ENCODE results near the gene RAD52.

The RAD52 gene

DNA sequence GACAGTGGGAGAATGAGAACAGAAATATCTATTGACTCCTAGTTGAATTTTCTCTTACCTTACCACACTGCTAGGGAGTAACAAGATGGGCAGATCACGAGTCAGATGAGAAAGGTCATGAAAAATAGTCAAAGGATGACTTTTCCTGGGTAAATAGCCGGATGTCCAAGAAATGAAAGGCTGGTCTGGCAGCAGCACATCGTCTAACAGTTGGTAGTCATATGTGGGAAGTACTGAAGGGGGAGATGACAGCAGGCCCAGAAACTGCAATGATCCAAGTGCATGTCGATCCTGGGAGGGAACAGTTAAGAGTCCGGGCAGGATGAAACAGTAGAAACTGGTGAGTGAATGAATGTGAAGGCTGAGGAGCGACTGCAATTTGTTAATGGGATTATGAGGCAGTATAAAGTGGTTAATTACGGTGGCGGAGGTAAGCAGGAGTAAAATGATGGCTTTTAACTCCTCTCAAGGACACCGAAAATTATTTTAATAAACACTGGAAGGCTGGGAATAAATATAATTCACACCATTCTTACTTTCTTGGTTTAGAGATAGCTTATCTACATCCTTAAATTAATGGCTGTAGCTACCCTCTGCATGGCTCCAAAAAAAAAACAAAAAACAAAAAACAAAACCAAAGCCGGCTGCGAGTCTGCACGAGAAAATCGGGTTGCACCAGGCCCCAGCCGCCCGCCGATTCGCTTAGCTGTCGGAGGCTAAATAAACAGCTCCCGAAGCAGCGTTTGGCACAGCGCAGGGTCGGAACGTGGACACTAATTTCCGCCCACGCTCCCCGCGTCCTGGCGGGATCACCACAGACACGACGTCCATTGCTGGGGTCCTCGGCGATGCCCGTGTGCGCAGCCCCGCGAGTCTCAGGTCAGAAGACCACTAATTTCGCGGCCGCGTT lies 40.5 kb upstream of the RAD52 start:
- Histone ChIP-seq H3K27ac (peak overlapping the region; percentile 91), H3K9ac (ENCODE audit: insufficient read length) (peak overlapping the region; percentile 92), H3K36me3 (ENCODE audit: insufficient read depth, low read length) (no peaks in the 10 kb centered on the region), H3K9me3 (ENCODE audit: low read depth, low read length) (no peaks in the 10 kb centered on the region), H3K4me3 (peak overlapping the region; percentile 89)
- DNase-seq (ENCODE audit: low read depth, low spot score), result no peak
- TF ChIP-seq EZH2 (IDR thresholded peaks at IDR 0.05) (no peak), POLR2AphosphoS5 (IDR thresholded peaks at IDR 0.05; ENCODE audit: borderline replicate concordance, low read depth, low read length) (no peak; the same call in 1 of the 2 replicates), FOXP2 (optimal IDR thresholded peaks at IDR 0.05; ENCODE audit: control extremely low read depth, extremely low read length, insufficient read depth) (no peak)

DNA sequence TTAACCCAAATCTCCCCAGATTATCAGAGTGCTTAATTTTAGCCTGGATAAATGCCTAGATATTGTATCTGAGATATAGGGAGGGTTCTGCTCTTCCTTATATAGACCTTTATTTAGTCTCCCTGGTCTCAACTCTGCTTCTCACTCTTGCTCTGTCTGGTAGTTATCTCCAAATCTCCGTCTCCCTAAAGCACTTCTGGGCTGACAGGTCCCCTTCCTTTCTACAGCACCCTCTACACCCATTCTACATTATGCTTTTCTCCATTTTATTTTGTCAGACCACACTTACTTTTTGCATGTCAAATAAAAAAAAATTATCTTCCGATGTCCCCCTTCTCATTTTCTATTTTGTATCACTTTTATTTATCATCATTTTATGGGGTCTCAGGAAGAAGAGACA lies 39.6 kb upstream of the RAD52 start:
- DNase-seq (ENCODE audit: low read depth, low spot score), result no peak
- Histone ChIP-seq H3K9ac (ENCODE audit: insufficient read length) (peak overlapping the region; percentile 92), H3K4me3 (peak overlapping the region; percentile 89), H3K36me3 (ENCODE audit: insufficient read depth, low read length) (no peaks in the 10 kb centered on the region), H3K27ac (peak overlapping the region; percentile 91), H3K9me3 (ENCODE audit: low read depth, low read length) (no peaks in the 10 kb centered on the region)
- TF ChIP-seq POLR2AphosphoS5 (IDR thresholded peaks at IDR 0.05; ENCODE audit: borderline replicate concordance, low read depth, low read length) (no peak), EZH2 (IDR thresholded peaks at IDR 0.05) (no peak), FOXP2 (optimal IDR thresholded peaks at IDR 0.05; ENCODE audit: control extremely low read depth, extremely low read length, insufficient read depth) (no peak)

DNA sequence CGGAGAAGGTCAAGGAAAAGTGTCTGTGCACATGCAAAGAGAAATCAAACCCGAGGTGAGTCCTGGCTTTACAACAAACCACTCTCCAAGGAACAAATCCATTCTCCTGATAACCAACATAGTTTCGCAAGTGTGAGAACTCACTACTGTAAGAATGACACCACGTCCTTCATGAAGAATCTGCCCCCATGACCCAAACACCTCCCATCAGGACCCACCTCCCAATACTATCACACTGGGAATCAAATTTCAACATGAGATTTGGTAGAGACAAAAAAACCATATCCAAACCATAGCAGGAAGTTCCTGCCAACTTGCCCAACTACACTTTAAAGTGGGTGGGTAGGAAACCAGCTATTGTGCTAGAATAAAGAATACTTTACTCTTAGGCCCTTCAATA lies 39.2 kb upstream of the RAD52 start:
- TF ChIP-seq EZH2 (IDR thresholded peaks at IDR 0.05) (no peak), POLR2AphosphoS5 (IDR thresholded peaks at IDR 0.05; ENCODE audit: borderline replicate concordance, low read depth, low read length) (no peak), FOXP2 (optimal IDR thresholded peaks at IDR 0.05; ENCODE audit: control extremely low read depth, extremely low read length, insufficient read depth) (no peak)
- no peak overlapping the region for H3K27ac ChIP-seq
- H3K9me3 ChIP-seq (ENCODE audit: low read depth, low read length), result no peaks in the 10 kb centered on the region
- H3K4me3 ChIP-seq, result peak overlapping the region; percentile 89
- no peak overlapping the region for H3K9ac ChIP-seq (ENCODE audit: insufficient read length)
- no peaks in the 10 kb centered on the region for H3K36me3 ChIP-seq (ENCODE audit: insufficient read depth, low read length)
- no peak for DNase-seq (ENCODE audit: low read depth, low spot score)

DNA sequence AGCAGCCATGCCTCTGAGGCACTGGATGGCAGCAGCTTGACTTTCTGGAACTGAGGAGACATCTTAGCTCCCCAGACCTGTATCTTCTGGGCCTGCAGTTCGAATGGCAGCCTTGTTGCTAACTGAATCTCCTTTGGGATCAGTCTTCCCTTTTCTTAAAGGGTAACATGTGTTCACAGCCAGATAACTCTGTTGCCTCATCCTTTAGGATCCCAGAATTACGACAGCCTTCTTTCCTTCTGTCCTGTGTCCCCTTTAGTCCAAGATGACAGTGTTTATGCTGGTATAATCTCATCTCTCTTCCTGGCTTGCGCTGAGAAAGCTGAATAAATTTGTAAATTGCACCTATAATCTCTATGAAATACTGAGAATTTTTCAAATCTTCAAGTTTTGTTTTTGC lies 32.5 kb upstream of the RAD52 start:
- TF ChIP-seq EZH2 (IDR thresholded peaks at IDR 0.05) (no peak), FOXP2 (optimal IDR thresholded peaks at IDR 0.05; ENCODE audit: control extremely low read depth, extremely low read length, insufficient read depth) (no peak), POLR2AphosphoS5 (IDR thresholded peaks at IDR 0.05; ENCODE audit: borderline replicate concordance, low read depth, low read length) (no peak)
- H3K4me3 ChIP-seq, result no peak overlapping the region
- no peak overlapping the region for H3K27ac ChIP-seq
- no peak overlapping the region for H3K9ac ChIP-seq (ENCODE audit: insufficient read length)
- no peak for DNase-seq (ENCODE audit: low read depth, low spot score)
- no peaks in the 10 kb centered on the region for H3K9me3 ChIP-seq (ENCODE audit: low read depth, low read length)
- no peaks in the 10 kb centered on the region for H3K36me3 ChIP-seq (ENCODE audit: insufficient read depth, low read length)

DNA sequence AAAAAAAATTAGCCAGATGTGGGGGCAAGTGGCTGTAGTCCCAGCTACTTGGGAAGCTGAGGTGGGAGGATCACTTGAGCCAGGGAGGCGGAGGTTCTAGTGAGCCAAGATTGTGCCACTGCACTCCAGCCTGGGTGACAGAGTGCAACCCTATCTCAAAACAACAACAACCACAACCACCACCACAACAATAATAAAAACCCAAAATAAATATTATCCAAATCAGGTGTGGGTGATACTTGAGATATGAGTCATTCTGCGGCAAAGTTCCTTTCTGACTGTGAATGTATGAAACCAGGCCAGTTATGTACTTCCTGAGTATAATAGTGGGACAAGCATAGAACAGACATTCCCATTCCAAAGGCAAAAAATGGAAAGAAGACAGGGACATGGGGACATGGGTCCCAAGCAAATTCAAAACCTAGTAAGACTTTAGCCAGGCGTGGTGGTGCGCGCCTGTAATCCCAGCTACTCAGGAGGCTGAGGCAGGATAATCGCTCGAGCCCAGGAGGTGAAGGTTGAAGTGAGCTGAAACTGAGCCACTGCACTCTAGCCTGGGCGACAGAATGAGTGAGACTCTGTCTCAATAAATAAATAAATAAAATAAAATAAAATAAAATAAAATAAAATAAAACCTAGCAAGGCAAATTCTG lies 31.8 kb upstream of the RAD52 start:
- no peak overlapping the region for H3K27ac ChIP-seq
- no peak overlapping the region for H3K4me3 ChIP-seq
- no peak for DNase-seq (ENCODE audit: low read depth, low spot score)
- no peaks in the 10 kb centered on the region for H3K36me3 ChIP-seq (ENCODE audit: insufficient read depth, low read length)
- TF ChIP-seq FOXP2 (optimal IDR thresholded peaks at IDR 0.05; ENCODE audit: control extremely low read depth, extremely low read length, insufficient read depth), result no peak
- H3K9ac ChIP-seq (ENCODE audit: insufficient read length), result no peak overlapping the region
- no peaks in the 10 kb centered on the region for H3K9me3 ChIP-seq (ENCODE audit: low read depth, low read length)

DNA sequence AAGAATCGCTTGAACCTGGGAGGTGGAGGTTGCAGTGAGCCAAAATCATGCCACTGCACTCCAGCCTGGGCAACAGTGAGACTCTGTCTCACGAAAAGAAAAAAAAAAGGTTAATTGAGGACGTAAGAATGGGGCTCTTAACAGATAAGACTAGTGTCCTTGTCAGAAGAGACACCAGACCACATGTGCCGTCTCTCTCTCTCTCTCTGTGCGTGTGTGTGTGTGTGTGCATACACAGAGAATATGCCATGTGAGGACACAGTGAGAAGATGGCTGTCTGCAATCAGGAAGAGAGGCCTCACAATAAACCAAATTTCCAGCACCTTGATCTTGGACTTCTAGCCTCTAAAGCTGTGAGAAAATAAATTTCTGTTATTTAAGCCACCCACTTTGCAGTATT lies 29.9 kb upstream of the RAD52 start:
- DNase-seq (ENCODE audit: low read depth, low spot score), result no peak
- no peak overlapping the region for H3K9ac ChIP-seq (ENCODE audit: insufficient read length)
- H3K9me3 ChIP-seq (ENCODE audit: low read depth, low read length), result no peaks in the 10 kb centered on the region
- no peaks in the 10 kb centered on the region for H3K36me3 ChIP-seq (ENCODE audit: insufficient read depth, low read length)
- no peak overlapping the region for H3K4me3 ChIP-seq
- no peak overlapping the region for H3K27ac ChIP-seq
- TF ChIP-seq EZH2 (IDR thresholded peaks at IDR 0.05) (no peak), POLR2AphosphoS5 (IDR thresholded peaks at IDR 0.05; ENCODE audit: borderline replicate concordance, low read depth, low read length) (no peak), FOXP2 (optimal IDR thresholded peaks at IDR 0.05; ENCODE audit: control extremely low read depth, extremely low read length, insufficient read depth) (no peak)

DNA sequence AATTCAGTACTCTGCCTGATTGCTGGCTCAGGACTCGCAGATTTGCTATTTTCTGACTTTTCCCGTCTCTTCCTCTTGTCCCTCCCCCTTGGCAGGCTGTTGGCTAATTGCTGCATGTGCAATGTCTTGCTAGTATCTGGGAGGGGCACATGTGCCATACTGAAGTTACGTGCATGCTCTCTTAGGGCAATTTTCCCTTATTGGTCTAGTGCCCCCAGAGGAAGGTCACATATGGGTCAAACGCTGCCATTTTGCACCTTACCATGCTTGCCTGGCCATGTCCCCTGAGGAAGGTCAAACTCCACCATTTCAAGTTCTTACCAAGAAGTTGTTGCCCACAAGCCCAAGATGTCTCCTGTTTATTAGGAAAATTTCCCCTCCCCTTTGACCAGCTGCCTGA lies 27.7 kb upstream of the RAD52 start:
- Histone ChIP-seq H3K36me3 (ENCODE audit: insufficient read depth, low read length) (no peaks in the 10 kb centered on the region), H3K9ac (ENCODE audit: insufficient read length) (no peak overlapping the region), H3K4me3 (no peak overlapping the region), H3K9me3 (ENCODE audit: low read depth, low read length) (no peaks in the 10 kb centered on the region), H3K27ac (no peak overlapping the region)
- no peak for TF ChIP-seq POLR2AphosphoS5 (IDR thresholded peaks at IDR 0.05; ENCODE audit: borderline replicate concordance, low read depth, low read length)
- no peak for TF ChIP-seq EZH2 (IDR thresholded peaks at IDR 0.05)
- no peak for TF ChIP-seq FOXP2 (optimal IDR thresholded peaks at IDR 0.05; ENCODE audit: control extremely low read depth, extremely low read length, insufficient read depth)
- DNase-seq (ENCODE audit: low read depth, low spot score), result no peak

DNA sequence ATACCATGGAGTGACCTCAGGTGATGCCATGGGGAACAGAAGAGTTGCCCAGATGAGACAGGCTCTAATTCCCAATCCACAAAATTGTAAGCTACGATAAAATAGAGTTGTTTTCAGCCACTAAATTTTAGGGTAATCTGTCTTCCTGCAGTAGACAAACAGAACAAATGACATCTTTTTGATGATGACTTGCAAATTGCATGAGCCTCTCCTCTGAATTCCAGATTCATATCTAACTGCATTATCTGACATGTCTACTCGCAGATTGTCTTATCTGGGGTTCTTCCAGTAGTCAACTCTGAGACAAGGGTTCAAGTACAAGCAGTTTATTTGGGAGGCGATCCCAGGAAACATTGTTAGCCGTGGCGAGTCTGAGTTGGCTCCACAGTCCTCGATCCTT lies 27.1 kb upstream of the RAD52 start:
- DNase-seq (ENCODE audit: low read depth, low spot score), result no peak
- H3K9ac ChIP-seq (ENCODE audit: insufficient read length), result no peak overlapping the region
- H3K27ac ChIP-seq, result no peak overlapping the region
- no peak overlapping the region for H3K4me3 ChIP-seq
- H3K9me3 ChIP-seq (ENCODE audit: low read depth, low read length), result no peaks in the 10 kb centered on the region
- TF ChIP-seq FOXP2 (optimal IDR thresholded peaks at IDR 0.05; ENCODE audit: control extremely low read depth, extremely low read length, insufficient read depth), result no peak
- no peak for TF ChIP-seq EZH2 (IDR thresholded peaks at IDR 0.05)
- no peak for TF ChIP-seq POLR2AphosphoS5 (IDR thresholded peaks at IDR 0.05; ENCODE audit: borderline replicate concordance, low read depth, low read length)
- no peaks in the 10 kb centered on the region for H3K36me3 ChIP-seq (ENCODE audit: insufficient read depth, low read length)
